ENCODE results near the gene TRPV6. TPM values are rescaled to one million over a fixed set of nuclear protein-coding genes. Genes with fewer than 3 reads are reported as not detected.

Gene TRPV6
- total RNA-seq, 1 donor from 2014 or later: 7.6 TPM

GRCh38 chr7:142930126-142930730 lies 44.7 kb upstream of the TRPV6 start:
- no peaks in the 10 kb centered on the region for H3K36me3 ChIP-seq (ENCODE audit: control insufficient read depth, insufficient read depth, low read length)
- no peak overlapping the region for H3K4me3 ChIP-seq (ENCODE audit: low read depth, low read length)
- TF ChIP-seq CTCF (IDR thresholded peaks at IDR 0.05; ENCODE audit: insufficient read depth, low read length, poor library complexity, severe bottlenecking): no peak
- no peak for DNase-seq (ENCODE audit: low read depth)
- H3K27me3 ChIP-seq (ENCODE audit: control insufficient read depth, insufficient read depth, low read length): no peaks in the 10 kb centered on the region

GRCh38 chr7:142927949-142928348 lies 42.4 kb upstream of the TRPV6 start:
- Histone ChIP-seq H3K27me3 (ENCODE audit: control insufficient read depth, insufficient read depth, low read length) (no peaks in the 10 kb centered on the region), H3K36me3 (ENCODE audit: control insufficient read depth, insufficient read depth, low read length) (no peaks in the 10 kb centered on the region), H3K4me3 (ENCODE audit: low read depth, low read length) (no peak overlapping the region)
- DNase-seq (ENCODE audit: low read depth): no peak
- TF ChIP-seq CTCF (IDR thresholded peaks at IDR 0.05; ENCODE audit: insufficient read depth, low read length, poor library complexity, severe bottlenecking): no peak

- Histone ChIP-seq H3K36me3 (ENCODE audit: control insufficient read depth, insufficient read depth, low read length) (no peaks in the 10 kb centered on the region), H3K4me3 (ENCODE audit: low read depth, low read length) (no peak overlapping the region), H3K27me3 (ENCODE audit: control insufficient read depth, insufficient read depth, low read length) (no peaks in the 10 kb centered on the region)
- no peak for TF ChIP-seq CTCF (IDR thresholded peaks at IDR 0.05; ENCODE audit: insufficient read depth, low read length, poor library complexity, severe bottlenecking)
- DNase-seq (ENCODE audit: low read depth): no peak
Observed at GRCh38 chr7:142927085-142927745, 41.7 kb upstream of the TRPV6 start.

- Histone ChIP-seq H3K4me3 (ENCODE audit: low read depth, low read length) (no peak overlapping the region), H3K36me3 (ENCODE audit: control insufficient read depth, insufficient read depth, low read length) (no peaks in the 10 kb centered on the region), H3K27me3 (ENCODE audit: control insufficient read depth, insufficient read depth, low read length) (no peaks in the 10 kb centered on the region)
- TF ChIP-seq CTCF (IDR thresholded peaks at IDR 0.05; ENCODE audit: insufficient read depth, low read length, poor library complexity, severe bottlenecking): no peak
- DNase-seq (ENCODE audit: low read depth): no peak
Observed at GRCh38 chr7:142925413-142925812, 39.9 kb upstream of the TRPV6 start.

- Histone ChIP-seq H3K36me3 (ENCODE audit: control insufficient read depth, insufficient read depth, low read length) (no peaks in the 10 kb centered on the region), H3K27me3 (ENCODE audit: control insufficient read depth, insufficient read depth, low read length) (no peaks in the 10 kb centered on the region), H3K4me3 (ENCODE audit: low read depth, low read length) (no peak overlapping the region)
- TF ChIP-seq CTCF (IDR thresholded peaks at IDR 0.05; ENCODE audit: insufficient read depth, low read length, poor library complexity, severe bottlenecking): no peak
- no peak for DNase-seq (ENCODE audit: low read depth)
Observed at GRCh38 chr7:142923391-142923790, 37.8 kb upstream of the TRPV6 start.

- no peak for DNase-seq (ENCODE audit: low read depth)
- TF ChIP-seq CTCF (IDR thresholded peaks at IDR 0.05; ENCODE audit: insufficient read depth, low read length, poor library complexity, severe bottlenecking): no peak
Observed at GRCh38 chr7:142919656-142920055, 34.1 kb upstream of the TRPV6 start.

More at GRCh38 chr7:142919656-142920055, 34.1 kb upstream of the TRPV6 start:
- no peak overlapping the region for H3K4me3 ChIP-seq (ENCODE audit: low read depth, low read length)
- H3K36me3 ChIP-seq (ENCODE audit: control insufficient read depth, insufficient read depth, low read length): no peaks in the 10 kb centered on the region
- H3K27me3 ChIP-seq (ENCODE audit: control insufficient read depth, insufficient read depth, low read length): no peaks in the 10 kb centered on the region
